Activated naive CD4-positive, alpha-beta T cell treated with anti-CD3 and anti-CD28 coated beads, Interleukin-2, amount 50 U/mL, for 16 hours (primary cell): ENCODE data around the gene HECTD3.
"Not testable (repeated sequence)": the region's sequence is repeated elsewhere in the genome, so short reads cannot be mapped to it uniquely, and the experiment has no call there.

Source experiments
- DNase-seq: peaks from one replicate; pipeline ENCODE4 v3.0.0-alpha.2; 2020

The HECTD3 gene

GRCh38 chr1:44985747-44986359 lies 25.3 kb downstream of the HECTD3 start:
- no peak for DNase-seq

GRCh38 chr1:44977372-44977771 lies 33.8 kb downstream of the HECTD3 start:
- DNase-seq, result not testable (repeated sequence)

- DNase-seq, result no peak
These were observed 34.9 kb downstream of the HECTD3 start for GRCh38 chr1:44976252-44976651.

- no peak for DNase-seq
These were observed 37.5 kb downstream of the HECTD3 start for GRCh38 chr1:44973645-44974044.

- no peak for DNase-seq
These were observed 40.8 kb downstream of the HECTD3 start for GRCh38 chr1:44970317-44970716.

- DNase-seq, result no peak
These were observed 46.7 kb downstream of the HECTD3 start for GRCh38 chr1:44964396-44964795.

GRCh38 chr1:44962729-44963128 lies 48.4 kb downstream of the HECTD3 start:
- no peak for DNase-seq

GRCh38 chr1:44962022-44962421 lies 49.1 kb downstream of the HECTD3 start:
- not testable (repeated sequence) for DNase-seq

- not testable (repeated sequence) for DNase-seq
These were observed 53.6 kb downstream of the HECTD3 start for GRCh38 chr1:44957566-44957965.

GRCh38 chr1:44956077-44956476 lies 55.0 kb downstream of the HECTD3 start:
- DNase-seq, result not testable (repeated sequence)
